CD8-positive, alpha-beta memory T cell (primary cell): ENCODE results near the gene GNG8. TPM values are rescaled to one million over a fixed set of nuclear protein-coding genes. Genes with fewer than 3 reads are reported as not detected.
A peak's percentile ranks its signal among the peaks of the same experiment; 100 is the strongest.
"Not testable (repeated sequence)": the region's sequence is repeated elsewhere in the genome, so short reads cannot be mapped to it uniquely, and the experiment has no call there.

Experiments
- CTCF ChIA-PET: fragments of 350-600 bp; sonication (Branson Sonifier 250); formaldehyde crosslinking; loops from one replicate; lab custom pipeline; 2021; ENCODE audit warnings: antibody characterized with exemption; lab: Charles Lee
- POLR2A ChIA-PET: fragments of 350-600 bp; sonication (Branson Sonifier 250); formaldehyde crosslinking; loops from one replicate; lab custom pipeline; 2021; ENCODE audit warnings: antibody characterized with exemption; lab: Charles Lee
- DNase-seq, 5 donors: peaks; one replicate each; pipeline versions ENCODE4 v3.0.0 to v3.0.0-alpha.2; 2020 to 2022; ENCODE audit warnings: mixed read lengths in 1 of 5
- H3K27ac ChIP-seq: one replicate; pipeline ENCODE4 v1.7.0; 2013; ENCODE audit warnings: low read depth, mild to moderate bottlenecking, low read length, moderate library complexity
- H3K27me3 ChIP-seq: 2 replicates; pipeline ENCODE4 v1.7.0; 2013; ENCODE audit warnings: low read length, mild to moderate bottlenecking; ENCODE audit not compliant: insufficient read depth, poor library complexity, severe bottlenecking
- H3K36me3 ChIP-seq: 2 replicates; pipeline ENCODE4 v1.7.0; 2013; ENCODE audit warnings: mild to moderate bottlenecking, low read length, moderate library complexity; ENCODE audit not compliant: insufficient read depth
- H3K4me1 ChIP-seq: 2 replicates; pipeline ENCODE4 v1.7.0; 2013; ENCODE audit warnings: mild to moderate bottlenecking, low read length, moderate library complexity; ENCODE audit not compliant: insufficient read depth
- H3K4me3 ChIP-seq: 2 replicates; pipeline ENCODE4 v1.7.0; 2013; ENCODE audit warnings: mild to moderate bottlenecking, low read length
- H3K9me3 ChIP-seq: 2 replicates; pipeline ENCODE4 v1.7.0; 2013; ENCODE audit warnings: mild to moderate bottlenecking, low read length
- H3K27ac Mint-ChIP-seq, 8 donors: one replicate each; pipeline ENCODE4 v1.8.0; 2020 to 2021; ENCODE audit warnings: mixed read lengths in 8 of 8, mild to moderate bottlenecking in 6 of 8, inconsistent platforms in 3 of 8, moderate library complexity in 3 of 8
- H3K27me3 Mint-ChIP-seq, 2 donors: one replicate each; pipeline ENCODE4 v1.8.0; 2020 to 2021; ENCODE audit warnings: mixed read lengths in 2 of 2, mild to moderate bottlenecking in 1 of 2, moderate library complexity in 1 of 2
- H3K36me3 Mint-ChIP-seq, 3 donors: one replicate each; pipeline ENCODE4 v1.8.0; 2020 to 2021; ENCODE audit warnings: mixed read lengths in 3 of 3, inconsistent platforms in 1 of 3, mild to moderate bottlenecking in 1 of 3
- H3K4me1 Mint-ChIP-seq, 3 donors: one replicate each; pipeline ENCODE4 v1.8.0; 2020 to 2021; ENCODE audit warnings: mixed read lengths in 3 of 3, inconsistent platforms in 1 of 3, mild to moderate bottlenecking in 1 of 3
- H3K4me3 Mint-ChIP-seq, 7 donors: one replicate each; pipeline ENCODE4 v1.8.0; 2020 to 2021; ENCODE audit warnings: mixed read lengths in 7 of 7, mild to moderate bottlenecking in 6 of 7, moderate library complexity in 4 of 7, inconsistent platforms in 2 of 7
- H3K9me3 Mint-ChIP-seq, 5 donors: one replicate each; pipeline ENCODE4 v1.8.0; 2020 to 2022; ENCODE audit warnings: mixed read lengths in 5 of 5, mild to moderate bottlenecking in 3 of 5, moderate library complexity in 2 of 5, inconsistent platforms in 1 of 5
- polyA plus RNA-seq: library from polyadenylated mRNA; unstranded; fragments of 300-500 nt; fragmentation: Illumina TruSeq; gene quantifications from one replicate; pipeline ENCODE4 v1.2.3, GENCODE V29; 2021
- total RNA-seq, 2 experiments: library from RNA; stranded (reverse); gene quantifications; one replicate each; pipeline ENCODE4 v1.2.3, GENCODE V29; 2021

Gene GNG8
- total and polyA plus RNA-seq, 3 experiments from 2014 or later: 9.0 TPM; not detected in 1

GRCh38 chr19:46629546-46630025 lies 6.4 kb downstream of the GNG8 start:
- no peak for DNase-seq
- Histone ChIP-seq H3K4me3 (no peak overlapping the region), H3K4me1 (peaks cover 23% of the 10 kb centered on the region), H3K9me3 (no peaks in the 10 kb centered on the region), H3K27ac (no peak overlapping the region), H3K36me3 (no peaks in the 10 kb centered on the region), H3K27me3 (no peaks in the 10 kb centered on the region)
- Mint-ChIP-seq H3K36me3 (no peaks in the 10 kb centered on the region), H3K4me1 (peaks cover 13 to 19% (median 16%) of the 10 kb centered on the region in 3 donors), H3K4me3 (no peak overlapping the region), H3K27me3 (peaks cover 12 to 47% of the 10 kb centered on the region in 2 donors), H3K27ac (no peak overlapping the region), H3K9me3 (no peaks in the 10 kb centered on the region)
- POLR2A ChIA-PET: no interaction called here
- CTCF ChIA-PET: interaction anchor here (0.9 to 1.2 kb wide), 2 partner anchors 16 to 86 kb away, joined by 3 read pairs; no protein-coding TSS in a partner anchor

DNA sequence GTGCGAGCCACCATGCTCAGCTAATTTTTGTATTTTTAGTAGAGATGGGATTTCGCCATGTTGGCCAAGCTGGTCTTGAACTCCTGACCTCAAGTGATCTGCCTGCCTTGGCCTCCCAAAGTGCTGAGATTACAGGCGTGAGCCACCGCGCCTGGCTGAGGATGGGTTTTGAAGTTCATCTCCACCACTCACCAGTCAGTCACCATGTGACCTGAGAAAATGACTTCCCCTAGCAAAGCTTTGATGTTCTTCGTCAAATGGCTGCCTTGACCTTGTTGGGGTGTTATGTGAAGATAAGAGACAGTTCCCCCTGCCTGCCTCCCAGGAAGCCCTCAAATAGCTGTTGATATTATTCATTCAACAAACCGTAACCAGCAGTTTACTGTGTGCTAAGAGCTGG lies 7.0 kb downstream of the GNG8 start:
- H3K36me3 Mint-ChIP-seq, H3K27ac Mint-ChIP-seq, POLR2A ChIA-PET, H3K9me3 Mint-ChIP-seq, H3K4me3 Mint-ChIP-seq, H3K27ac ChIP-seq, H3K4me3 ChIP-seq, DNase-seq, H3K9me3 ChIP-seq, H3K36me3 ChIP-seq, H3K27me3 ChIP-seq: not testable (repeated sequence)
- peaks cover 19% of the 10 kb centered on the region for H3K4me1 ChIP-seq
- H3K27me3 Mint-ChIP-seq: peaks cover 12 to 47% of the 10 kb centered on the region in 2 donors
- peaks cover 11 to 15% (median 12%) of the 10 kb centered on the region in 3 donors for H3K4me1 Mint-ChIP-seq
- CTCF ChIA-PET: interaction anchor here (1.2 kb wide), 1 partner anchor 16 kb away, joined by 3 read pairs; no protein-coding TSS in a partner anchor

GRCh38 chr19:46626446-46626845 lies 9.6 kb downstream of the GNG8 start:
- Mint-ChIP-seq H3K4me3 (no peak overlapping the region), H3K9me3 (no peaks in the 10 kb centered on the region), H3K4me1 (peaks cover 0 to 8% (median 1%) of the 10 kb centered on the region in 3 donors), H3K27ac (no peak overlapping the region), H3K36me3 (no peaks in the 10 kb centered on the region), H3K27me3 (peaks cover 4 to 33% of the 10 kb centered on the region in 2 donors)
- no peak for DNase-seq
- CTCF ChIA-PET: interaction anchor here (1.4 kb wide), 1 partner anchor 11 kb away, joined by 3 read pairs; no protein-coding TSS in a partner anchor
- no peaks in the 10 kb centered on the region for H3K36me3 ChIP-seq
- H3K4me3 ChIP-seq: no peak overlapping the region
- H3K27ac ChIP-seq: no peak overlapping the region
- H3K9me3 ChIP-seq: no peaks in the 10 kb centered on the region
- H3K4me1 ChIP-seq: peaks cover 19% of the 10 kb centered on the region
- no peaks in the 10 kb centered on the region for H3K27me3 ChIP-seq
- POLR2A ChIA-PET: interaction anchor here (1.1 kb wide), 1 partner anchor 26 kb away, joined by 3 read pairs; no protein-coding TSS in a partner anchor

DNA sequence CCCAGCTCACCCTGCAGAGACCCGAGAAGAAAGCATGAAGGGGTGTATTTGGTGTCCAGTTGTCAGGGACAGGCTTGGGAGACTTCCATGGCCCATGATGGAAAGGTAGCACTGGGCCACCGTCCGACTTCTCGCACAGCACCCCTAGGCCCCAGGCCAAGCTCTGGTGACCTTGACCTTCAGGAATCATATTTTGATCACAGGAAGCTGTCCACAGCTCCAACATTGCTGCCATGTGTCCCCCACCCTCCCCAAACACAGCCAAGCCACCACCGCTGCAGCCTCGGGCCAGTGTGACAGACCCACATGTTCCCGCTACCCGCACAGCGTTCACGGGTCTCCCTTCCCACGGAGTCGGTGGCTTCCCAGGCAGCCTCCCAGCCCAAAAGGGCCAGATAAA lies 10.3 kb downstream of the GNG8 start:
- no peak overlapping the region for H3K27ac ChIP-seq
- no peaks in the 10 kb centered on the region for H3K9me3 ChIP-seq
- no peak for DNase-seq
- Mint-ChIP-seq H3K27me3 (peaks cover 4 to 28% of the 10 kb centered on the region in 2 donors), H3K9me3 (no peaks in the 10 kb centered on the region), H3K4me3 (no peak overlapping the region), H3K36me3 (no peaks in the 10 kb centered on the region), H3K4me1 (peaks cover 0 to 8% (median 2%) of the 10 kb centered on the region in 3 donors), H3K27ac (no peak overlapping the region)
- CTCF ChIA-PET: no interaction called here
- H3K27me3 ChIP-seq: no peaks in the 10 kb centered on the region
- H3K4me1 ChIP-seq: peaks cover 26% of the 10 kb centered on the region
- POLR2A ChIA-PET: interaction anchor here (1.1 kb wide), 1 partner anchor 25 kb away, joined by 3 read pairs; no protein-coding TSS in a partner anchor
- H3K4me3 ChIP-seq: no peak overlapping the region
- H3K36me3 ChIP-seq: no peaks in the 10 kb centered on the region

GRCh38 chr19:46624958-46625661 lies 10.9 kb downstream of the GNG8 start, which contains the start of gene PTGIR:
Gene PTGIR (minus strand): TSS chr19:46625089. CDS start chr19:46624225, 864 bp downstream.
- H3K9me3 Mint-ChIP-seq: no peaks in the 10 kb centered on the region
- Histone ChIP-seq H3K27me3 (no peaks in the 10 kb centered on the region), H3K9me3 (no peaks in the 10 kb centered on the region), H3K36me3 (no peaks in the 10 kb centered on the region), H3K4me3 (no peak within 1 kb of the TSS), H3K4me1 (peaks cover 32% of the 10 kb centered on the region), H3K27ac (no peak within 1 kb of the TSS)
- no peaks in the 10 kb centered on the region for H3K36me3 Mint-ChIP-seq
- DNase-seq: no peak
- H3K27ac Mint-ChIP-seq: peak within 1 kb of the TSS in 3 of 8 donors; percentile 8 to 38 (median 29)
- CTCF ChIA-PET: interaction anchor here (0.9 kb wide), 1 partner anchor 11 kb away, joined by 4 read pairs; no protein-coding TSS in a partner anchor
- POLR2A ChIA-PET: interaction anchor here (1.1 kb wide), 1 partner anchor 25 kb away, joined by 3 read pairs; no protein-coding TSS in a partner anchor
- peak within 1 kb of the TSS in 1 of 7 donors; percentile 32 for H3K4me3 Mint-ChIP-seq
- H3K4me1 Mint-ChIP-seq: peaks cover 1 to 12% (median 2%) of the 10 kb centered on the region in 3 donors
- peaks cover 2 to 28% of the 10 kb centered on the region in 2 donors for H3K27me3 Mint-ChIP-seq

- peaks cover 5 to 20% (median 8%) of the 10 kb centered on the region in 3 donors for H3K4me1 Mint-ChIP-seq
- peaks cover 2 to 24% of the 10 kb centered on the region in 2 donors for H3K27me3 Mint-ChIP-seq
- H3K27me3 ChIP-seq: no peaks in the 10 kb centered on the region
- H3K4me3 Mint-ChIP-seq: peak overlapping the region in 1 of 7 donors; percentile 32
- peak overlapping the region in 1 of 8 donors; percentile 29 for H3K27ac Mint-ChIP-seq
- ChIA-PET CTCF (interaction anchor here (0.9 to 2.0 kb wide), 2 partner anchors 10 kb away, joined by 4 to 8 read pairs; no protein-coding TSS in a partner anchor), POLR2A (no interaction called here)
- no peak overlapping the region for H3K27ac ChIP-seq
- no peak overlapping the region for H3K4me3 ChIP-seq
- H3K9me3 ChIP-seq: no peaks in the 10 kb centered on the region
- DNase-seq: no peak
- H3K36me3 ChIP-seq: no peaks in the 10 kb centered on the region
- no peaks in the 10 kb centered on the region for H3K36me3 Mint-ChIP-seq
- no peaks in the 10 kb centered on the region for H3K9me3 Mint-ChIP-seq
- peaks cover 42% of the 10 kb centered on the region for H3K4me1 ChIP-seq
These were observed 12.0 kb downstream of the GNG8 start for GRCh38 chr19:46623915-46624502.

GRCh38 chr19:46622118-46622446 lies 13.9 kb downstream of the GNG8 start:
- H3K9me3 ChIP-seq: no peaks in the 10 kb centered on the region
- ChIA-PET POLR2A (no interaction called here), CTCF (interaction anchor here (2.0 kb wide), 1 partner anchor 8 kb away, joined by 8 read pairs; no protein-coding TSS in a partner anchor)
- no peak overlapping the region for H3K4me3 Mint-ChIP-seq
- H3K27me3 Mint-ChIP-seq: peaks cover 0 to 19% of the 10 kb centered on the region in 2 donors
- peak in 1 of 5 donors; percentile 9 for DNase-seq
- no peak overlapping the region for H3K4me3 ChIP-seq
- peak overlapping the region in 1 of 8 donors; percentile 9 for H3K27ac Mint-ChIP-seq
- no peaks in the 10 kb centered on the region for H3K36me3 ChIP-seq
- H3K36me3 Mint-ChIP-seq: no peaks in the 10 kb centered on the region
- peaks cover 5 to 26% (median 8%) of the 10 kb centered on the region in 3 donors for H3K4me1 Mint-ChIP-seq
- H3K4me1 ChIP-seq: peaks cover 56% of the 10 kb centered on the region
- H3K27me3 ChIP-seq: no peaks in the 10 kb centered on the region
- H3K9me3 Mint-ChIP-seq: no peaks in the 10 kb centered on the region
- H3K27ac ChIP-seq: no peak overlapping the region
